ENCODE measurements around the gene SETBP1.

The SETBP1 gene

DNA sequence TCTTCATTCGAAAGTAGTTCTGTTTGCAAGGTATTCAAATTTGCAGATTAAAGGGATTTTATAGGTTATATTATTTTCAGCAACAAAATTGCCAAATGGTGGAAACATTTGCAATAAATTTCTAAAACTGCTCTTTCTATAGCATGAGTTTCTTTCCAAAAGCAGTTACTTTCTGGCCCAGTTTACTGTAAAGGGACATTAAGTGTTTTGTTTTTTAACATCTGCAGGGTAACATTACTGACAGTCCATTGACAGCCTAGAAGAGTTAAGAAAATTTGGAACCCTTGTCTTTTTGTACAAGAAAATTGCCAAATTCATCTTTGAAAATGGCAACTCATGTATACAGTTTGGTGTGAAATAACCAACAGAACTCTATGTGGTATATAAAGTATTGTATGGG, 375.1 kb downstream of the SETBP1 start:
- no peak for DNase-seq
- in situ Hi-C loops (cut with MboI; ENCODE audit: low pct_unique_long_range_greater_than_20kb, low sequenced_read_pairs): no loop called here

- in situ Hi-C loops (cut with MboI; ENCODE audit: low pct_unique_long_range_greater_than_20kb, low sequenced_read_pairs): no loop called here
These were observed 376.2 kb downstream of the SETBP1 start for GRCh38 chr18:45056926-45057325.

DNA sequence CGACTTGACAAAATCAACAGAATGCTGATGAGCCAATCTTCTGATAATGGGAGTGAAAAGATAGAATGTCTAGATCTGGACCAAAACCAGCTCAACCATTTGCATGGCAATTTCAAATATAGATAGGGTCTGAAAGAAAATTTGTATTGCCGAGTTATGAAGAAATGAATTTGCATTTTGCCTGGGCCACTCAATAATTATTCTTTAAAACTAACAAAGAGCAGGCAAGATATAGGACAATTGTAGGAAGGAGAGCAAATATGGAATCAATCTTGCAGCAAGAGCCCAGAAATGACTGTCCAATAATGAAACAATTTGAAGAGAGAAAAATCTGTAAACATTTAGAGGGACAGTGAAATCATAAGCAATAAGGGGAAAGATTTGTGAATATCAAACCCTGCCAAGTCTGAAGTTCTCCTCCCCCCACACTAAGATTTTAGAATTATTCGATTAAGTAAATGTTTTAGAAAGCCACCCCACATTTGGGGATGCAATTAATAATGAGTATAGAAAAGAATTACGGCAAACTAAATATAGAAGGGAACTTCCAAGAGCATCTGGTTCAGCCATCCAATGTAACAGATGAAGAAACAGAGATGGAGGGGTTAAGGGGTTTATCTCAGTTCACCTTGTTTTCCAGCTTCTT, 377.4 kb downstream of the SETBP1 start:
- DNase-seq: no peak
- in situ Hi-C loops (cut with MboI; ENCODE audit: low pct_unique_long_range_greater_than_20kb, low sequenced_read_pairs): no loop called here

More at GRCh38 chr18:45056926-45057325, 376.2 kb downstream of the SETBP1 start:
- no peak for DNase-seq

GRCh38 chr18:45059695-45060094, 379.0 kb downstream of the SETBP1 start:
- DNase-seq: peak; percentile 53

GRCh38 chr18:45060102-45060501, 379.4 kb downstream of the SETBP1 start:
- in situ Hi-C loops (cut with MboI; ENCODE audit: low pct_unique_long_range_greater_than_20kb, low sequenced_read_pairs): no loop called here

More at GRCh38 chr18:45059695-45060094, 379.0 kb downstream of the SETBP1 start:
- in situ Hi-C loops (cut with MboI; ENCODE audit: low pct_unique_long_range_greater_than_20kb, low sequenced_read_pairs): no loop called here

DNA sequence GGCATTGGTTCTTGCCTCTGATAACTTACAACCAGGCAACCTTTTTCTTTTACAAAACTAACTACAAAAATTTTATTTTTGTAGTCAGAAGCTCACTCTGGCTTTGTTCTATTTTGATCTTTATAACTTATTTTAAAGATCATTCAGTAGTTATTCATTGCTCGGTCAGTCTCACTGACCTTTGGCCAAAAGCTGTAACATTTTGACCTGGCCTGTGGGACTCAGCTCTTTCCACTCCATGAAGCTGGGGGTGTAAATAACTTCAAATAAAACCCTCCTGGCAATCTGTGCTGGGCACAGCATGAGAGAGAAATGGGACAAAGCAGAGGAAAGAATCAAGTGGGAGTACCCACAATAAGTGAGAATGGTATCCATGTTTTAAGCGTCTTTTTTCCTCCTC, 380.7 kb downstream of the SETBP1 start:
- in situ Hi-C loops (cut with MboI; ENCODE audit: low pct_unique_long_range_greater_than_20kb, low sequenced_read_pairs): no loop called here
- DNase-seq: no peak

More at GRCh38 chr18:45060102-45060501, 379.4 kb downstream of the SETBP1 start:
- peak; percentile 29 for DNase-seq

DNA sequence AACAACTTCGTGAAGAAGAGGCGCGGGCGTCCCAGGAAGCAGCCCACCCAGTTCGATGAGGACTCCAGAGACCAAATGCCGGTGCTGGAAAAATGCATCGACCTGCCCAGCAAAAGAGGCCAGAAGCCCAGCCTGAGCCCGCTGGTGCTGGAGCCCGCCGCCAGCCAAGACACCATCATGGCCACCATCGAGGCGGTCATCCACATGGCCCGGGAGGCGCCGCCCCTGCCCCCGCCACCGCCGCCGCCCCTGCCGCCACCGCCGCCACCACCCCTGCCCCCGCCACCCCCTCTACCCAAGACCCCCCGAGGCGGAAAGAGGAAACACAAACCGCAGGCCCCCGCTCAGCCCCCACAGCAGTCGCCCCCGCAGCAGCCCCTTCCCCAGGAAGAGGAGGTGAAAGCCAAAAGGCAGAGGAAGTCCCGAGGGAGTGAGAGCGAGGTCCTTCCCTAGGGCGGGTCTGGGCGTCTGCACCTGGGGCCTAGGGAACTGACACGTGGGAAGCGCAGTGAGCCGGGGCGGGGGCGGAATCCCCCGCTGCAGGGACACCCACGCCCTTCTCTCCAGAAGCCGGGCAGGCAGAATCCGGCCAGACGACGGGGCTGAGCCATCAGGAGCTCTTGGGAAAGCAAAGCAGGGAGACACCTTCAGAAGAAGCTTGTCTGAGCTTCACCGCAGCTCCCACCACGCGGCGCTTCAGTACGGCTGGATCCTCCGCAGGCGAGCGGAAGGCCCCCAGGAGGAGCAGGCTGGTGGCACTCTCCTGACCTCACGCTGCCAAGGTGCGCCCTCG, 382.8 kb downstream of the SETBP1 start:
- in situ Hi-C loops (cut with MboI; ENCODE audit: low pct_unique_long_range_greater_than_20kb, low sequenced_read_pairs): no loop called here

GRCh38 chr18:45066210-45066609, 385.5 kb downstream of the SETBP1 start:
- DNase-seq: peak; percentile 31
- in situ Hi-C loops (cut with MboI; ENCODE audit: low pct_unique_long_range_greater_than_20kb, low sequenced_read_pairs): no loop called here

More for the DNA sequence above, 382.8 kb downstream of the SETBP1 start:
- DNase-seq: no peak

DNA sequence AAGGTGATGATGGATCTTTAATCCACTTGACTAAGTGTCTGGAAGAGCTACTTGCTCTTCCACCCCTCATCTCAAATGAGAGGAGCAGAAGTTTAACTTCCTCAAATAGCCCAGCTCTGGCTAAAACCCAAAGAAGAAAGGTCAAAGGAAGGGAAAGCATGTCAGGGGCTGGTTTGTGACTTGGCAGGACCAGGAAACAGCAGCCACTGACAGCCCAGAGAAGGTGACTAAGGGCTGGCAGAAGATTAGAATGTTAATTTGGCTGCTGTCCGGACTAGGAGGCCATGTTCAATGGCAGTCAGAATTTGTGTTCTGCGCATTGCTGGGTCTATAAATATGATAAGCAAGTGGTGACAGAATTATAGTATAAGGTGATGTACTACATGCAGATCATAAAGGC, 386.2 kb downstream of the SETBP1 start:
- peak; percentile 87 for DNase-seq
- in situ Hi-C loops (cut with MboI; ENCODE audit: low pct_unique_long_range_greater_than_20kb, low sequenced_read_pairs): no loop called here

GRCh38 chr18:45068400-45069094, 387.9 kb downstream of the SETBP1 start:
- no peak for DNase-seq
- in situ Hi-C loops (cut with MboI; ENCODE audit: low pct_unique_long_range_greater_than_20kb, low sequenced_read_pairs): no loop called here

DNA sequence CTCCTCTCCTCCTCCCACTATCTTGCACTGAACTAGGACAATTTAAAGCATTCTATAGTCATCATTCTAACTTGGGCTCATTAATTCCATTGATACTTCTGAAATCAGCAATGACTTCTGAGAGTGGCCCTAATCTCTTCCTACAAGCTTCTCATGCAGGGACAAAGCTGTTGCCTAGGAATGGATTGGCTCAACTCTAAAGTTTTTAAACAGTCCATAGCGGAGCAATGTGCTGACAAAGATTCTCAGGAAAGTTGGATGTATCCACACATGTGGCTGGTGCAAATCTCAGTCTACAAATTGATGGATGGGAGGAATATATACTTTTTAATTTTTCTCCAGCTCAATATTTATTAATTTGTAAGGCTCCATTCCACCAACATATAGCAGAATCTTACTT, 388.9 kb downstream of the SETBP1 start:
- DNase-seq: no peak
- in situ Hi-C loops (cut with MboI; ENCODE audit: low pct_unique_long_range_greater_than_20kb, low sequenced_read_pairs): no loop called here

GRCh38 chr18:45071956-45072355, 391.3 kb downstream of the SETBP1 start:
- DNase-seq: no peak
- in situ Hi-C loops (cut with MboI; ENCODE audit: low pct_unique_long_range_greater_than_20kb, low sequenced_read_pairs): no loop called here

GRCh38 chr18:45073556-45073955, 392.9 kb downstream of the SETBP1 start:
- in situ Hi-C loops (cut with MboI; ENCODE audit: low pct_unique_long_range_greater_than_20kb, low sequenced_read_pairs): no loop called here
- no peak for DNase-seq

- in situ Hi-C loops (cut with MboI; ENCODE audit: low pct_unique_long_range_greater_than_20kb, low sequenced_read_pairs): no loop called here
- DNase-seq: peak; percentile 77
These were observed 401.0 kb downstream of the SETBP1 start for GRCh38 chr18:45081566-45082181.

- in situ Hi-C loops (cut with MboI; ENCODE audit: low pct_unique_long_range_greater_than_20kb, low sequenced_read_pairs): no loop called here
- DNase-seq: no peak
These were observed 402.7 kb downstream of the SETBP1 start for GRCh38 chr18:45083226-45083855.

- in situ Hi-C loops (cut with MboI; ENCODE audit: low pct_unique_long_range_greater_than_20kb, low sequenced_read_pairs): no loop called here
These were observed 403.5 kb downstream of the SETBP1 start for GRCh38 chr18:45084206-45084605.

DNA sequence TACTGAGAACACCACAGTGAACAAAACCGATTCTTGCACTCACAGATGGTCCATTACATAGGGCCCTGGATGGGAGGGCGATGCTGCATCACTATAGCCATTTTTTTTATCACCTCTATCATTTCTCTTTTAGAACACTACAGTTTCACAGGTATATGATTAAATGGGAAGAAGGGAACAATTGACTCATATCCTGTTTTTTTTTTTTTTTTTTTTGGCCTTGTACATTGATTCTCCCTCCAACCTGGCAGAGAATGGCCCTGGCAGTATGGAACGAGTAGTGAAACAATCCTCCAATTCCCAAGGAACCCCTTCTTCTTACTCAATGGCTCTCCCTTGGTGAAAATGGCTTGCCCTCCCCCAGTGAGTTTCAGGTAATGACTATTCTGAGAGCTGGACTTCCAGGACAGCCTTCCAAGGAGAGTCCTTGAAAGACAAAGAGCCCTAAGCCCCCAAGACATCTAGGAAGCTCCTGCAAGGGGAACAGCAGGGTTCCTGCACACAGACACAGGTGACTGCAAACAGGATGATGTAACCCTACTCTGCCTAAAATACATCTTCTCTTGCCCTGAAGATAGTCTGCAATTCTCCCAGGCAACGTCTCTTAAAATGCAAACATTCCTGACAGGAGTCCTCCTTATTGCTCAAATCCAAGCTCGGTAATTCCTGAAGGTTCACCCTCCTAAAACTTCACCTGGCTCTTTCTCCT, 405.4 kb downstream of the SETBP1 start:
- in situ Hi-C loops (cut with MboI; ENCODE audit: low pct_unique_long_range_greater_than_20kb, low sequenced_read_pairs): no loop called here
- DNase-seq: no peak

More at GRCh38 chr18:45084206-45084605, 403.5 kb downstream of the SETBP1 start:
- no peak for DNase-seq

DNA sequence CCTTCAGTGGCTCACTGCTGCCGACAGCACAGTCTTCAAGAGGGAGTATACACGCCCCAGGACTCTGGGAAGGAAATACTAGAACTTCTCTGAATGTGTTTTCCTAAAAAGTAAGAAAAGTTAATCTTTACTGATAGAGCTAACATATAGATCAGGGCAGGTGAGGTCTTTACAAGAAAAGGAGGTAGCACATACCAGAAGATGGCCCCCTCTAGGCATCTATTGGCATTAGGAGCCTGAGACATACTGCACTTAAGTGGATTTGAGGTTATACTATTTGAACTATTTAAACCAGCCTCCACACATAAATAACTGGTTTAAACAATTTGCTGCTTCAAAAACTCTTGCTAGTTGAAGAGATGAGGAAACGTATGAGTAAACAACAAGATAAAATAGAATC, 406.1 kb downstream of the SETBP1 start:
- DNase-seq: no peak
- in situ Hi-C loops (cut with MboI; ENCODE audit: low pct_unique_long_range_greater_than_20kb, low sequenced_read_pairs): no loop called here

Measured in KBM-7 (cell line).